ENCODE measurements around the gene BTBD7.
"Not testable (repeated sequence)": the region's sequence is repeated elsewhere in the genome, so short reads cannot be mapped to it uniquely, and the experiment has no call there.

Gene BTBD7

DNA sequence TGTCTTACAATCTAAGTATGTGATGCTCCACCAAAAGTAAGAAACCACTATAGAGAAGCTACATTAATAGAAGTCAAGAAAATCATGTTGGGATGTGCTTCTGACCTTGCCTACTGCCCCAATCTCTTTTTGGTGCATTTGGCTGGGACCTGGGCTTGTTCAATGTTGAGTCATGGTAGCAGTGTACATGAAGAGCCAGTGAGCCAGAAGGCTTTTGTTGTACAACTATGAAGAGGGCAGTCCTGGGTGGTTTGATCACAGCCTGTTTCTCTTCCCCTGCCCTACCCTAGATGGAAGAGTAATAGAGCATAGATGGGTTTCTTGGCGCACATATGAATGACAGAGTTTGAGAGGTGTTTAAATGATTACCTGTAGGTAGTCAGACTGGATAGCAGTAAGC, 69.4 kb downstream of the BTBD7 start:
- Mint-ChIP-seq H3K4me1 (ENCODE audit: low read depth) (peaks cover 39% of the 10 kb centered on the region), H3K27me3 (no peaks in the 10 kb centered on the region), H3K27ac (peak overlapping the region; percentile 47), H3K4me3 (peak overlapping the region; percentile 2), H3K9me3 (ENCODE audit: low read depth) (no peaks in the 10 kb centered on the region), H3K36me3 (peaks cover 11% of the 10 kb centered on the region)

DNA sequence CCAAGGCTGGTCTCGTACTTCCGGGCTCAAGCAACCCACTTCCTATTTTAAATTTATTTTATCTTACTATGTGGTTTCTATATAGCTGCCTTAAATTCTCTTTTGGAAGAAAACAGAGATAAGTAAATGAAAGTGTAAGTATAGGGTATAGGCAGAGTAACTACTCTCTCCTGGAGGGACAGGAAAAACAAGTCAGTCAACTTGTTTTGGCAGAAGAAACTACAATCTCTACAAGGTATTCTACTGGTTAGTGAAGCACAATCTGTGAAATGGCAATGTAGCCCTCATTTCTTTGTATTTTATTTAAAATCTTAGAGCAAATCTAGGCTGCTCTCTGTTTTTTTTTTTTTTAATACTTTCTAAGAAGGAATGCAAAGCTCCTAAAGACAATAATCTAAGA, 70.4 kb downstream of the BTBD7 start:
- no peaks in the 10 kb centered on the region for H3K27me3 Mint-ChIP-seq
- H3K36me3 Mint-ChIP-seq = peaks cover 11% of the 10 kb centered on the region

DNA sequence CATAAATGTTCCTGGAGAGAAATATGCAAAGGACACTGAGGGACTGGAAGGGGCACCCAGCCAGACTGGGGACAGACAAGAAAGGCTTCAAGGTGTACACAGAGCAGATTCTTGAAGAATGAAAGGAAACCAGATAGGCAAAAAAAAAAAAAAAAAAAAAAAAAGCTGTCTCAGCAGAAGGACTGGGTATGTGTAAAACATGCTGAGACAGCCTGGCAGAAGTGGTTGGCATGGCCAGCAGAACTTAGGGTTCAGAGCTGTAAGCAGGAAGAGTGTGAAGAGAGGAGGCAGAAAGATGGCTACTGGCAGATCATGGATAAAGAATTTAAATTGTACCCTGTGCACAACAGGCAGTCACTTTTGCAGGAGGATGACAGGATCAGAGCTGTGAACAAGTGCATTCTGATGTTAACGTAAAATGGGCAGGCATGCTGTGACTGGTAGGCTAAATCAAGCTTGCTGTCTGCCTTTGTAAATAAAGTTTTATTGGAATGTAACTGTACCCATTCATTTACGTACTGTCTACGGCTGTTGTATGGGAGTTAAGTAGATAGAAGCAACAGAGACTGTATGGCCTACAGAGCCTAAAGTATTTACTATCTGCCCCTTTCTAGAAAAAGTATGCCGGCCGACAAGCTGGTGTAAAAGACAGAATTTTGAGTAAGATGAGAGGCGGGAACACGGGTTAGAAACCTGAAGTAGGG, 83.6 kb downstream of the BTBD7 start:
- Mint-ChIP-seq H3K4me1 (ENCODE audit: low read depth) (no peaks in the 10 kb centered on the region), H3K27me3 (no peaks in the 10 kb centered on the region), H3K4me3 (no peak overlapping the region), H3K27ac (no peak overlapping the region), H3K9me3 (ENCODE audit: low read depth) (no peaks in the 10 kb centered on the region), H3K36me3 (peaks cover 9% of the 10 kb centered on the region)

More for the DNA sequence above, 70.4 kb downstream of the BTBD7 start:
- Mint-ChIP-seq H3K9me3 (ENCODE audit: low read depth) (no peaks in the 10 kb centered on the region), H3K4me1 (ENCODE audit: low read depth) (peaks cover 37% of the 10 kb centered on the region), H3K27ac (no peak overlapping the region), H3K4me3 (no peak overlapping the region)

DNA sequence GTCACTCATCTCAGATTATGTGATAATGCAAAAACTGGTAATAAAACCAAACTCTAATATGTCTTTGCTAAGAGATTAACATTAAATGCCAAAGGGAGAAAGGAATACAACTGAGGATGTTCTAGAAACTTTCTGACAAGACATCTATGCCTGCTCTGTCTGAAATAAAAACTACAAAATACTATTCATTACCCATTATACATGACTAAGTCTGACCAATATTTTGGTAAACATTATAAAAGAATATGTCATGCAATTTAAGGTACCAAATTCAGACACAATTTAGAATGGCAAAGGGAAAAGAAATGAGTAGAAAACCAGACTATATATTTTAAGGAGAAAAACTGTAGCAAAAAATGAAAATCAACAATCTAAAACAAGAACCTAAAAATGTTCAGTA, 86.3 kb downstream of the BTBD7 start:
- no peaks in the 10 kb centered on the region for H3K9me3 Mint-ChIP-seq (ENCODE audit: low read depth)
- H3K4me3 Mint-ChIP-seq = no peak overlapping the region
- H3K27me3 Mint-ChIP-seq = no peaks in the 10 kb centered on the region
- H3K4me1 Mint-ChIP-seq (ENCODE audit: low read depth) = no peaks in the 10 kb centered on the region
- H3K36me3 Mint-ChIP-seq = peaks cover 11% of the 10 kb centered on the region
- H3K27ac Mint-ChIP-seq = no peak overlapping the region

DNA sequence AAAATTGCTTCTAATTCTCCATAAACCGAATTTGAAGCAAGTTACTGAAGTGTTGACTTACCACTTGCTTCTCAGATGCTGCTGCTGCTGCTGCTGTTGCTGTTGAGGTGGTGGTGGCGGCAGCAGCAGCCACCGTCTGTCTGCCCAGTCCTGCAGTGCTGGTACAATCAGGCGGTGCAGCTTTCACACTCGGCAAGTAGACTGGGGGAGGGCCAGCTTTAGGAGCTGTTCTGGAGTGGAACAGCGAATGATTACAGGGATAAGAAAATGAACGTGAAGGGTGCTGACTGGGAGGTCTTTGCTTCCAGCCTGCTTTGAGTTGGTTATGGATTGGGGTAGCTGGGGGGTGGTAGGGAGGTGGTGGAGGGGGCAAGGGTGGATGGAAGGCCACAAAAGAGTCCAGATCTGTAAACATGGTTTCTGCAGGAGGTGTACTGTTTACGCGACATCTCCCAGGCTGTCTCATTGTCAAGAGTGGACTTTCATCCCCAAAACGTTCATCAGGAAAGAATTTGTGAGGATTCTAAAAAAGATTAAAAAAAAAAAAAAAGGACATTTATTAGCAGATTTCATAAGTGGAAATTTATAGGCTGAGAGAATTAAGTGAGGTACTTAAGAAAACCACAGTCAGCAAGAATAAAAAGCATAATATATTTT, 86.9 kb downstream of the BTBD7 start:
- H3K9me3 Mint-ChIP-seq (ENCODE audit: low read depth) = no peaks in the 10 kb centered on the region

DNA sequence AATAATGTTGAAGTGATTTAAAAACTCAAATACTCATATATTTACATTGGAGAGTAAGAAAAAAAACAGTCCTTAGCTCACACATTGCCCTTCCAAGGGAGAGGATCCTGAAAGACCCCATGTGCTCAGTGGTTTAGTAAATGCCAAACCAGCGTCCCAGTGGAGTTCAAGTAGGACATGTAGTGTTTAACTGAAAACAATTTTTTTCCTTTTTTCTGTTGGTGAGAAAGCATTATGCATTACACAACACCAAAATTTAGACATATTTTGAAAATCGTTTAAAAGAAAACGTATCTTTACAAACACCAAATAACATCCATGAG, 92.2 kb downstream of the BTBD7 start:
- no peak overlapping the region for H3K27ac Mint-ChIP-seq
- H3K36me3 Mint-ChIP-seq = peaks cover 8% of the 10 kb centered on the region
- H3K4me1 Mint-ChIP-seq (ENCODE audit: low read depth) = no peaks in the 10 kb centered on the region
- no peak overlapping the region for H3K4me3 Mint-ChIP-seq
- H3K9me3 Mint-ChIP-seq (ENCODE audit: low read depth) = no peaks in the 10 kb centered on the region
- no peaks in the 10 kb centered on the region for H3K27me3 Mint-ChIP-seq

More for the DNA sequence above, 86.9 kb downstream of the BTBD7 start:
- H3K36me3 Mint-ChIP-seq = peaks cover 10% of the 10 kb centered on the region
- H3K4me1 Mint-ChIP-seq (ENCODE audit: low read depth) = no peaks in the 10 kb centered on the region
- no peak overlapping the region for H3K4me3 Mint-ChIP-seq
- no peak overlapping the region for H3K27ac Mint-ChIP-seq
- no peaks in the 10 kb centered on the region for H3K27me3 Mint-ChIP-seq

- Mint-ChIP-seq H3K4me3 (no peak overlapping the region), H3K9me3 (ENCODE audit: low read depth) (no peaks in the 10 kb centered on the region), H3K27me3 (no peaks in the 10 kb centered on the region), H3K27ac (no peak overlapping the region), H3K4me1 (ENCODE audit: low read depth) (no peaks in the 10 kb centered on the region), H3K36me3 (peaks cover 5% of the 10 kb centered on the region)
These were observed 92.8 kb downstream of the BTBD7 start for GRCh38 chr14:93239869-93240677.

DNA sequence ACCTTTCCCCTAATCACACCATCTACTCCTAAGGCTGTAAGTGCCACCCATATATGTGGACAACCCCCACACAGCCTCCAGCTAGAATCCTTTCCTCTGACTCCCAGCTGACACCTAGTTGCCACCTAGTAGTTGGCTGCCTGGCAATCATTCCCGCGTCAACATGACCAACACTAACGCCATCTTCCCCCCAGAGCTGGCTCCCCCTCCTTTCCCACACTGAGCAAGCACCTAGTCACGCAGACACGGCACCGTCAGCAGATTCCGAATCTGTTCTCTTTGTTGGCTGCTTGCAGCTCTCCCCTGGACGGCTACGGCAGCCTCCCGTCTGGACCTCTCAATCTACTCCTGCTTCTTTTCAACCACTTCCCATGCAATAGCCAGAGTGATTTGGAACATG, 98.0 kb downstream of the BTBD7 start:
- peaks cover 13% of the 10 kb centered on the region for H3K4me1 Mint-ChIP-seq (ENCODE audit: low read depth)
- peaks cover 3% of the 10 kb centered on the region for H3K27me3 Mint-ChIP-seq
- H3K27ac Mint-ChIP-seq = no peak overlapping the region
- H3K4me3 Mint-ChIP-seq = no peak overlapping the region
- no peaks in the 10 kb centered on the region for H3K9me3 Mint-ChIP-seq (ENCODE audit: low read depth)
- H3K36me3 Mint-ChIP-seq = no peaks in the 10 kb centered on the region

DNA sequence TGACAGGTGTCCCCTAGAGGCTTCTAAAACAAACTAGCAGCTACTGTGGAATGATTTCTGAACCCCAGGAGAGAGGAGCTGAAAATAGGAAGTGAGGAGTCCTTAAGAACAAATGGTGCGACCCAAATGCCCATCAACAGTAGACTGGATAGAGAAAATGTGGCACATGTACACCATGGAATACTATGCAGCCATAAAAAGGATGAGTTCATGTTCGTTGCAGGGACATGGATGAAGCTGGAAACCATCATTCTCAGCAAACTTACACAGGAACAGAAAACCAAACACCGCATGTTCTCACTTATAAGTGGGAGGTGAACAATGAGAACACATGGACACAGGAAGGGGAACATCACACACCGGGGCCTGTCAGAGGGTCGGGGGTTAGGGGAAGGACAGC, 99.8 kb downstream of the BTBD7 start:
- H3K9me3 Mint-ChIP-seq (ENCODE audit: low read depth); H3K36me3 Mint-ChIP-seq; H3K27ac Mint-ChIP-seq; H3K27me3 Mint-ChIP-seq; H3K4me3 Mint-ChIP-seq: not testable (repeated sequence)
- H3K4me1 Mint-ChIP-seq (ENCODE audit: low read depth) = peaks cover 13% of the 10 kb centered on the region

GRCh38 chr14:93232159-93232558, 100.7 kb downstream of the BTBD7 start:
- peaks cover 3% of the 10 kb centered on the region for H3K27me3 Mint-ChIP-seq
- H3K27ac Mint-ChIP-seq = no peak overlapping the region
- H3K36me3 Mint-ChIP-seq = peaks cover 14% of the 10 kb centered on the region
- H3K4me1 Mint-ChIP-seq (ENCODE audit: low read depth) = peaks cover 13% of the 10 kb centered on the region
- no peak overlapping the region for H3K4me3 Mint-ChIP-seq
- H3K9me3 Mint-ChIP-seq (ENCODE audit: low read depth) = no peaks in the 10 kb centered on the region

- H3K36me3 Mint-ChIP-seq = peaks cover 19% of the 10 kb centered on the region
- no peaks in the 10 kb centered on the region for H3K9me3 Mint-ChIP-seq (ENCODE audit: low read depth)
- peaks cover 3% of the 10 kb centered on the region for H3K27me3 Mint-ChIP-seq
- no peak overlapping the region for H3K27ac Mint-ChIP-seq
- peaks cover 13% of the 10 kb centered on the region for H3K4me1 Mint-ChIP-seq (ENCODE audit: low read depth)
- H3K4me3 Mint-ChIP-seq = peak overlapping the region; percentile 50
These were observed 101.5 kb downstream of the BTBD7 start for GRCh38 chr14:93231129-93231979.

- Mint-ChIP-seq H3K27me3 (peaks cover 3% of the 10 kb centered on the region), H3K4me1 (ENCODE audit: low read depth) (peaks cover 13% of the 10 kb centered on the region), H3K36me3 (peaks cover 25% of the 10 kb centered on the region), H3K9me3 (ENCODE audit: low read depth) (no peaks in the 10 kb centered on the region), H3K27ac (no peak overlapping the region), H3K4me3 (peak overlapping the region; percentile 50)
These were observed 102.3 kb downstream of the BTBD7 start for GRCh38 chr14:93230539-93230938.

- H3K9me3 Mint-ChIP-seq (ENCODE audit: low read depth) = no peaks in the 10 kb centered on the region
- H3K36me3 Mint-ChIP-seq = peaks cover 28% of the 10 kb centered on the region
- H3K27me3 Mint-ChIP-seq = peaks cover 3% of the 10 kb centered on the region
- H3K4me1 Mint-ChIP-seq (ENCODE audit: low read depth) = peaks cover 13% of the 10 kb centered on the region
- no peak overlapping the region for H3K27ac Mint-ChIP-seq
- H3K4me3 Mint-ChIP-seq = no peak overlapping the region
These were observed 104.3 kb downstream of the BTBD7 start for GRCh38 chr14:93228550-93228949.

GRCh38 chr14:93223565-93223964, 109.3 kb downstream of the BTBD7 start:
- peaks cover 27% of the 10 kb centered on the region for H3K36me3 Mint-ChIP-seq
- H3K27ac Mint-ChIP-seq = no peak overlapping the region
- no peaks in the 10 kb centered on the region for H3K27me3 Mint-ChIP-seq
- no peaks in the 10 kb centered on the region for H3K9me3 Mint-ChIP-seq (ENCODE audit: low read depth)
- H3K4me1 Mint-ChIP-seq (ENCODE audit: low read depth) = no peaks in the 10 kb centered on the region
- H3K4me3 Mint-ChIP-seq = no peak overlapping the region

GRCh38 chr14:93220509-93220908, 112.3 kb downstream of the BTBD7 start:
- no peak overlapping the region for H3K4me3 Mint-ChIP-seq
- H3K9me3 Mint-ChIP-seq (ENCODE audit: low read depth) = no peaks in the 10 kb centered on the region
- no peak overlapping the region for H3K27ac Mint-ChIP-seq
- no peaks in the 10 kb centered on the region for H3K27me3 Mint-ChIP-seq
- no peaks in the 10 kb centered on the region for H3K4me1 Mint-ChIP-seq (ENCODE audit: low read depth)
- H3K36me3 Mint-ChIP-seq = peaks cover 5% of the 10 kb centered on the region

All from activated naive CD8-positive, alpha-beta T cell (primary cell).